Testis (tissue), 2 donors: ENCODE data around the gene SIRT2.

Experiments used
- POLR2A ChIP-seq: fragments of 450-650 bp; IDR thresholded peaks from one replicate; pipeline ENCODE4 v1.6.1; 2017; ENCODE audit warnings: antibody characterized with exemption, mild to moderate bottlenecking, moderate library complexity
- TF ChIP-seq, protein P1 (sequence below), 3 experiments: fragments of 450-650 bp in 2 of 3; fragments of 200-600 bp in 1 of 3; sonication (generic) in 1 of 3; IDR thresholded peaks; one replicate each; pipeline ENCODE4 v1.5.1; 2016 to 2019; ENCODE audit warnings: antibody characterized with exemption in 3 of 3, mild to moderate bottlenecking in 2 of 3, moderate library complexity in 1 of 3

DNA sequence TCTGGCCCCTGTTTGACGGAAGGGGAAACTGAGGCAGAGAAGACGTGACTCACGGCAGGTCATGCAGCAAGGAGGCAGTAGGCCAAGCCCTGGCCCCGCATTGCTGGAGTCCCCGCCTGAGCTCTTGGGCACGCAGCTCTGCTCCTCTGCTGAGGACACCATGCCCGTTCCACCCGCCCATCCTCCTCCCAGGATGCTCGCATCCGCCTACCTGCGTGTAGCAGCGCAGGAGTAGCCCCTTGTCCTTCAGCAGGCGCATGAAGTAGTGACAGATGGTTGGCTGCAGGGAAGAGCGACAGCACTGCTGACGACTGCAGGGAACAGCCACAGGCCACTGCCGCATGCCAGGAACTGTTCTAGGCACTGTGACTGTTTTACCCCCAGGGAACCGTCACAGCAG is 10.5 kb downstream of the SIRT2 start:
- TF ChIP-seq, protein P1, sequence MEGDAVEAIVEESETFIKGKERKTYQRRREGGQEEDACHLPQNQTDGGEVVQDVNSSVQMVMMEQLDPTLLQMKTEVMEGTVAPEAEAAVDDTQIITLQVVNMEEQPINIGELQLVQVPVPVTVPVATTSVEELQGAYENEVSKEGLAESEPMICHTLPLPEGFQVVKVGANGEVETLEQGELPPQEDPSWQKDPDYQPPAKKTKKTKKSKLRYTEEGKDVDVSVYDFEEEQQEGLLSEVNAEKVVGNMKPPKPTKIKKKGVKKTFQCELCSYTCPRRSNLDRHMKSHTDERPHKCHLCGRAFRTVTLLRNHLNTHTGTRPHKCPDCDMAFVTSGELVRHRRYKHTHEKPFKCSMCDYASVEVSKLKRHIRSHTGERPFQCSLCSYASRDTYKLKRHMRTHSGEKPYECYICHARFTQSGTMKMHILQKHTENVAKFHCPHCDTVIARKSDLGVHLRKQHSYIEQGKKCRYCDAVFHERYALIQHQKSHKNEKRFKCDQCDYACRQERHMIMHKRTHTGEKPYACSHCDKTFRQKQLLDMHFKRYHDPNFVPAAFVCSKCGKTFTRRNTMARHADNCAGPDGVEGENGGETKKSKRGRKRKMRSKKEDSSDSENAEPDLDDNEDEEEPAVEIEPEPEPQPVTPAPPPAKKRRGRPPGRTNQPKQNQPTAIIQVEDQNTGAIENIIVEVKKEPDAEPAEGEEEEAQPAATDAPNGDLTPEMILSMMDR (IDR thresholded peaks at IDR 0.05) = no peak
- no peak for TF ChIP-seq POLR2A
